ENCODE results near the gene TEDC2. TPM values are rescaled to one million over a fixed set of nuclear protein-coding genes. Genes with fewer than 3 reads are reported as not detected.

TEDC2 gene
- total RNA-seq, 1 donor from 2014 or later: 29.1 TPM

GRCh38 chr16:2496223-2497115 is 36.6 kb downstream of the TEDC2 start:
- Histone ChIP-seq H3K4me2 (no peak overlapping the region), H2AFZ (replicated peaks) (no peak overlapping the region), H3F3A (ENCODE audit: low read depth) (no peaks in the 10 kb centered on the region), H3K4me1 (peaks cover under 1% of the 10 kb centered on the region), H3K27ac (no peak overlapping the region), H3K4me3 (no peak overlapping the region), H4K20me1 (ENCODE audit: low read depth) (no peaks in the 10 kb centered on the region), H3K79me2 (ENCODE audit: low read depth) (no peaks in the 10 kb centered on the region), H3K36me3 (no peaks in the 10 kb centered on the region), H3K9me3 (ENCODE audit: low read depth) (no peaks in the 10 kb centered on the region), H3K27me3 (no peaks in the 10 kb centered on the region), H3K9ac (no peak overlapping the region)
- DNase-seq (ENCODE audit: low spot score): no peak
- Mint-ChIP-seq H3K27ac (no peak overlapping the region), H3K27me3 (ENCODE audit: insufficient read depth, low read depth) (peaks cover 3% of the 10 kb centered on the region), H3K9me3 (no peaks in the 10 kb centered on the region), H3K36me3 (peaks cover 3% of the 10 kb centered on the region), H3K4me1 (no peaks in the 10 kb centered on the region), H3K4me3 (no peak overlapping the region)
- TF ChIP-seq EZH2phosphoT487 (IDR thresholded peaks at IDR 0.05) (no peak), CTCF (IDR thresholded peaks at IDR 0.05) (no peak), EZH2 (IDR thresholded peaks at IDR 0.05) (no peak)

- H3K27me3 ChIP-seq: no peaks in the 10 kb centered on the region
- no peak overlapping the region for H3K4me3 ChIP-seq
- Mint-ChIP-seq H3K36me3 (peaks cover 3% of the 10 kb centered on the region), H3K4me3 (no peak overlapping the region), H3K4me1 (peaks cover 3% of the 10 kb centered on the region), H3K27ac (no peak overlapping the region), H3K27me3 (ENCODE audit: insufficient read depth, low read depth) (peaks cover 3% of the 10 kb centered on the region), H3K9me3 (no peaks in the 10 kb centered on the region)
- H3F3A ChIP-seq (ENCODE audit: low read depth): peaks cover 4% of the 10 kb centered on the region
- H3K4me2 ChIP-seq: no peak overlapping the region
- no peaks in the 10 kb centered on the region for H3K79me2 ChIP-seq (ENCODE audit: low read depth)
- TF ChIP-seq EZH2phosphoT487 (IDR thresholded peaks at IDR 0.05) (no peak), EZH2 (IDR thresholded peaks at IDR 0.05) (no peak), CTCF (IDR thresholded peaks at IDR 0.05) (no peak)
- no peaks in the 10 kb centered on the region for H4K20me1 ChIP-seq (ENCODE audit: low read depth)
- H3K36me3 ChIP-seq: no peaks in the 10 kb centered on the region
- no peaks in the 10 kb centered on the region for H3K9me3 ChIP-seq (ENCODE audit: low read depth)
- DNase-seq (ENCODE audit: low spot score): no peak
- peaks cover 6% of the 10 kb centered on the region for H3K4me1 ChIP-seq
- no peak overlapping the region for H2AFZ ChIP-seq (replicated peaks)
- H3K9ac ChIP-seq: no peak overlapping the region
- H3K27ac ChIP-seq: no peak overlapping the region
These were observed 37.3 kb downstream of the TEDC2 start for GRCh38 chr16:2497116-2497630.

GRCh38 chr16:2497695-2498484 is 38.0 kb downstream of the TEDC2 start:
- H3K9me3 Mint-ChIP-seq: no peaks in the 10 kb centered on the region
- H3K4me1 ChIP-seq: peaks cover 6% of the 10 kb centered on the region
- H3K4me3 ChIP-seq: no peak overlapping the region
- no peak overlapping the region for H3K27ac ChIP-seq
- H3F3A ChIP-seq (ENCODE audit: low read depth): peaks cover 4% of the 10 kb centered on the region
- no peaks in the 10 kb centered on the region for H3K27me3 ChIP-seq
- H3K27ac Mint-ChIP-seq: no peak overlapping the region
- H3K4me2 ChIP-seq: no peak overlapping the region
- no peak for DNase-seq (ENCODE audit: low spot score)
- no peak for TF ChIP-seq CTCF (IDR thresholded peaks at IDR 0.05)
- no peak for TF ChIP-seq EZH2phosphoT487 (IDR thresholded peaks at IDR 0.05)
- no peak for TF ChIP-seq EZH2 (IDR thresholded peaks at IDR 0.05)
- H3K9ac ChIP-seq: no peak overlapping the region
- peaks cover 3% of the 10 kb centered on the region for H3K36me3 Mint-ChIP-seq
- no peaks in the 10 kb centered on the region for H3K9me3 ChIP-seq (ENCODE audit: low read depth)
- H4K20me1 ChIP-seq (ENCODE audit: low read depth): no peaks in the 10 kb centered on the region
- peaks cover 3% of the 10 kb centered on the region for H3K4me1 Mint-ChIP-seq
- H3K4me3 Mint-ChIP-seq: no peak overlapping the region
- H3K27me3 Mint-ChIP-seq (ENCODE audit: insufficient read depth, low read depth): no peaks in the 10 kb centered on the region
- no peaks in the 10 kb centered on the region for H3K79me2 ChIP-seq (ENCODE audit: low read depth)
- no peaks in the 10 kb centered on the region for H3K36me3 ChIP-seq
- H2AFZ ChIP-seq (replicated peaks): no peak overlapping the region

Data from neural progenitor cell (in vitro differentiated cells).